ENCODE measurements around the gene ZBTB37.
A peak's percentile ranks its signal among the peaks of the same experiment; 100 is the strongest.

ZBTB37 gene

GRCh38 chr1:173868266-173869020 lies at the start of gene ZBTB37:
Gene ZBTB37 (plus strand): TSS chr1:173868380. CDS start chr1:173870226, 1,846 bp downstream.
- peak; percentile 59 for ATAC-seq
- TF ChIP-seq PATZ1 (CRISPR knock-in tag; IDR thresholded peaks at IDR 0.05; ENCODE audit: borderline replicate concordance) (peak; percentile 83; the same call in 1 of the 2 replicates), POU6F1 (CRISPR knock-in tag; IDR thresholded peaks at IDR 0.05; ENCODE audit: borderline replicate concordance, low read depth) (0 out of 2 replicates have a peak, but pooled peaks have one; percentile 22), TCF4 (CRISPR knock-in tag; IDR thresholded peaks at IDR 0.05; ENCODE audit: borderline replicate concordance) (no peak)

- TF ChIP-seq TCF4 (CRISPR knock-in tag; IDR thresholded peaks at IDR 0.05; ENCODE audit: borderline replicate concordance) (no peak), ZFP30 (CRISPR knock-in tag; IDR thresholded peaks at IDR 0.05) (no peak), CREB5 (CRISPR knock-in tag; IDR thresholded peaks at IDR 0.05; ENCODE audit: low read depth) (no peak)
- no peak for ATAC-seq
Measured at GRCh38 chr1:173818459-173818858, 49.7 kb upstream of the ZBTB37 start.

GRCh38 chr1:173821680-173822079 lies 46.5 kb upstream of the ZBTB37 start:
- no peak for TF ChIP-seq PPARA (CRISPR knock-in tag; IDR thresholded peaks at IDR 0.05; ENCODE audit: borderline replicate concordance)
- no peak for TF ChIP-seq PATZ1 (CRISPR knock-in tag; IDR thresholded peaks at IDR 0.05; ENCODE audit: borderline replicate concordance)
- TF ChIP-seq BACH2 (CRISPR knock-in tag; IDR thresholded peaks at IDR 0.05; ENCODE audit: borderline replicate concordance) = no peak
- no peak for TF ChIP-seq TCF4 (CRISPR knock-in tag; IDR thresholded peaks at IDR 0.05; ENCODE audit: borderline replicate concordance)
- TF ChIP-seq ZFP3 (CRISPR knock-in tag; IDR thresholded peaks at IDR 0.05) = no peak
- TF ChIP-seq OSR1 (CRISPR knock-in tag; IDR thresholded peaks at IDR 0.05) = no peak
- no peak for TF ChIP-seq GLIS3 (CRISPR knock-in tag; IDR thresholded peaks at IDR 0.05)
- TF ChIP-seq ZFP30 (CRISPR knock-in tag; IDR thresholded peaks at IDR 0.05) = no peak
- TF ChIP-seq CSDC2 (CRISPR knock-in tag; IDR thresholded peaks at IDR 0.05) = no peak
- TF ChIP-seq ARNTL (CRISPR knock-in tag; IDR thresholded peaks at IDR 0.05; ENCODE audit: borderline replicate concordance, low read depth) = no peak
- TF ChIP-seq TSHZ2 (CRISPR knock-in tag; IDR thresholded peaks at IDR 0.05) = no peak
- TF ChIP-seq ZNF8 (CRISPR knock-in tag; IDR thresholded peaks at IDR 0.05) = no peak
- no peak for TF ChIP-seq TOX (CRISPR knock-in tag; IDR thresholded peaks at IDR 0.05; ENCODE audit: borderline replicate concordance)
- TF ChIP-seq ESRRG (CRISPR knock-in tag; IDR thresholded peaks at IDR 0.05) = no peak
- TF ChIP-seq ZC3H10 (CRISPR knock-in tag; IDR thresholded peaks at IDR 0.05) = no peak
- TF ChIP-seq RARB (CRISPR knock-in tag; IDR thresholded peaks at IDR 0.05) = no peak
- no peak for TF ChIP-seq CSRNP3 (CRISPR knock-in tag; IDR thresholded peaks at IDR 0.05)
- no peak for TF ChIP-seq ISL1 (CRISPR knock-in tag; IDR thresholded peaks at IDR 0.05)
- no peak for ATAC-seq
